GM12878 (cell line): Measurements from ENCODE around the gene ZNF333.

ENCODE experiments used
- ELK1 ChIP-seq: IDR thresholded peaks from 2 replicates; pipeline ENCODE4 v1.6.1; 2012; ENCODE audit warnings: low read depth, low read length, improper control_type of control experiment
- HDAC2 ChIP-seq: fragments of 200-600 bp; sonication (generic); IDR thresholded peaks from 2 replicates; pipeline ENCODE4 v1.6.1; 2017
- POLR2AphosphoS5 ChIP-seq: IDR thresholded peaks from 2 replicates; pipeline ENCODE4 v1.6.1; 2011; ENCODE audit warnings: mild to moderate bottlenecking, low read length, inconsistent platforms
- RFX5 ChIP-seq: IDR thresholded peaks from 2 replicates; pipeline ENCODE4 v1.6.1; 2011; ENCODE audit warnings: low read depth, low read length, improper control_type of control experiment
- SKIL ChIP-seq: fragments of 450-650 bp; IDR thresholded peaks from 2 replicates; pipeline ENCODE4 v1.6.1; 2017; ENCODE audit warnings: mild to moderate bottlenecking, low read depth, inconsistent platforms; ENCODE audit not compliant: poor library complexity, severe bottlenecking
- YY1 ChIP-seq: IDR thresholded peaks from 2 replicates; pipeline ENCODE4 v1.6.1; 2011; ENCODE audit warnings: low read depth, mild to moderate bottlenecking, low read length

GRCh38 chr19:14746886-14747285 lies 57.0 kb downstream of the ZNF333 start:
- TF ChIP-seq SKIL (no peak), YY1 (no peak), POLR2AphosphoS5 (no peak), HDAC2 (no peak), ELK1 (no peak), RFX5 (no peak)
